HL-60 (cell line): ENCODE results near the gene WTIP.

Experiments used
- GABPA ChIP-seq: IDR thresholded peaks from 2 replicates; pipeline ENCODE4 v1.6.1; 2012; ENCODE audit warnings: low read depth
- POLR2AphosphoS5 ChIP-seq: IDR thresholded peaks from 2 replicates; pipeline ENCODE4 v1.6.1; 2012; ENCODE audit warnings: low read depth
- SPI1 ChIP-seq: IDR thresholded peaks from 2 replicates; pipeline ENCODE4 v1.6.1; 2012; ENCODE audit warnings: low read depth, mild to moderate bottlenecking, borderline replicate concordance
- TF ChIP-seq, protein P1 (sequence below): IDR thresholded peaks from one replicate; pipeline ENCODE4 v1.5.1; 2011; ENCODE audit warnings: low read length, control low read depth, inconsistent platforms; ENCODE audit not compliant: insufficient read depth
- TF ChIP-seq, protein P2 (sequence below): IDR thresholded peaks from 2 replicates; pipeline ENCODE4 v1.6.1; 2012; ENCODE audit warnings: low read depth; ENCODE audit not compliant: insufficient replicate concordance

DNA sequence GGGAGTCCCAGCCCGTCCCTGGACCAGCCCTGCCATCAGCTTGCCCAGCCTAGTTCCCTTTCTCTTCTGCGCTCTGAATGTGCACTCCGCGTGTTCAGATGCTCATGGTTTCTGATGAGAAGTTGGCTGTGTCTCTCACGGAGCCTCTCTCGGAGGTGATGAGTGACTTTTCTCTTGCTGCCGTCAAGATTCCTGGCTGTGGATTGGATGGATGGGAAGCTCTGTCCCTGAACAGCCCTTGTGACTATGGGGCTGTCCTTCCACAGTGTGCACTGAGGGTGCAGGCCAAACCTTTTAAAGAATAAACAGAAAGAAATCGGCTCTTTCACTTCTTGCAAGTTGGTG is 24.4 kb downstream of the WTIP start:
- TF ChIP-seq, protein P1, sequence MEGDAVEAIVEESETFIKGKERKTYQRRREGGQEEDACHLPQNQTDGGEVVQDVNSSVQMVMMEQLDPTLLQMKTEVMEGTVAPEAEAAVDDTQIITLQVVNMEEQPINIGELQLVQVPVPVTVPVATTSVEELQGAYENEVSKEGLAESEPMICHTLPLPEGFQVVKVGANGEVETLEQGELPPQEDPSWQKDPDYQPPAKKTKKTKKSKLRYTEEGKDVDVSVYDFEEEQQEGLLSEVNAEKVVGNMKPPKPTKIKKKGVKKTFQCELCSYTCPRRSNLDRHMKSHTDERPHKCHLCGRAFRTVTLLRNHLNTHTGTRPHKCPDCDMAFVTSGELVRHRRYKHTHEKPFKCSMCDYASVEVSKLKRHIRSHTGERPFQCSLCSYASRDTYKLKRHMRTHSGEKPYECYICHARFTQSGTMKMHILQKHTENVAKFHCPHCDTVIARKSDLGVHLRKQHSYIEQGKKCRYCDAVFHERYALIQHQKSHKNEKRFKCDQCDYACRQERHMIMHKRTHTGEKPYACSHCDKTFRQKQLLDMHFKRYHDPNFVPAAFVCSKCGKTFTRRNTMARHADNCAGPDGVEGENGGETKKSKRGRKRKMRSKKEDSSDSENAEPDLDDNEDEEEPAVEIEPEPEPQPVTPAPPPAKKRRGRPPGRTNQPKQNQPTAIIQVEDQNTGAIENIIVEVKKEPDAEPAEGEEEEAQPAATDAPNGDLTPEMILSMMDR: no peak
- TF ChIP-seq POLR2AphosphoS5 (no peak), GABPA (no peak), SPI1 (no peak)
- TF ChIP-seq, protein P2, sequence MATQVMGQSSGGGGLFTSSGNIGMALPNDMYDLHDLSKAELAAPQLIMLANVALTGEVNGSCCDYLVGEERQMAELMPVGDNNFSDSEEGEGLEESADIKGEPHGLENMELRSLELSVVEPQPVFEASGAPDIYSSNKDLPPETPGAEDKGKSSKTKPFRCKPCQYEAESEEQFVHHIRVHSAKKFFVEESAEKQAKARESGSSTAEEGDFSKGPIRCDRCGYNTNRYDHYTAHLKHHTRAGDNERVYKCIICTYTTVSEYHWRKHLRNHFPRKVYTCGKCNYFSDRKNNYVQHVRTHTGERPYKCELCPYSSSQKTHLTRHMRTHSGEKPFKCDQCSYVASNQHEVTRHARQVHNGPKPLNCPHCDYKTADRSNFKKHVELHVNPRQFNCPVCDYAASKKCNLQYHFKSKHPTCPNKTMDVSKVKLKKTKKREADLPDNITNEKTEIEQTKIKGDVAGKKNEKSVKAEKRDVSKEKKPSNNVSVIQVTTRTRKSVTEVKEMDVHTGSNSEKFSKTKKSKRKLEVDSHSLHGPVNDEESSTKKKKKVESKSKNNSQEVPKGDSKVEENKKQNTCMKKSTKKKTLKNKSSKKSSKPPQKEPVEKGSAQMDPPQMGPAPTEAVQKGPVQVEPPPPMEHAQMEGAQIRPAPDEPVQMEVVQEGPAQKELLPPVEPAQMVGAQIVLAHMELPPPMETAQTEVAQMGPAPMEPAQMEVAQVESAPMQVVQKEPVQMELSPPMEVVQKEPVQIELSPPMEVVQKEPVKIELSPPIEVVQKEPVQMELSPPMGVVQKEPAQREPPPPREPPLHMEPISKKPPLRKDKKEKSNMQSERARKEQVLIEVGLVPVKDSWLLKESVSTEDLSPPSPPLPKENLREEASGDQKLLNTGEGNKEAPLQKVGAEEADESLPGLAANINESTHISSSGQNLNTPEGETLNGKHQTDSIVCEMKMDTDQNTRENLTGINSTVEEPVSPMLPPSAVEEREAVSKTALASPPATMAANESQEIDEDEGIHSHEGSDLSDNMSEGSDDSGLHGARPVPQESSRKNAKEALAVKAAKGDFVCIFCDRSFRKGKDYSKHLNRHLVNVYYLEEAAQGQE: no peak
